Ectodermal cell (in vitro differentiated cells): ENCODE data around the gene COL26A1.

Experiments
- H3K27ac ChIP-seq: 2 replicates; pipeline ENCODE4 v1.7.0; 2013; ENCODE audit warnings: mild to moderate bottlenecking, low read depth, low read length; ENCODE audit not compliant: insufficient read depth, poor library complexity, severe bottlenecking
- H3K27me3 ChIP-seq: 2 replicates; pipeline ENCODE4 v1.7.0; 2013; ENCODE audit warnings: mild to moderate bottlenecking, low read length; ENCODE audit not compliant: insufficient read depth, control insufficient read depth, poor library complexity, severe bottlenecking
- H3K36me3 ChIP-seq: one replicate; pipeline ENCODE4 v1.7.0; 2013; ENCODE audit warnings: low read length; ENCODE audit not compliant: control insufficient read depth, insufficient read depth
- H3K4me1 ChIP-seq: one replicate; pipeline ENCODE4 v1.7.0; 2013; ENCODE audit warnings: low read length; ENCODE audit not compliant: control insufficient read depth, insufficient read depth
- H3K4me3 ChIP-seq: 2 replicates; pipeline ENCODE4 v1.7.0; 2013; ENCODE audit warnings: low read depth, low read length, control low read depth; ENCODE audit not compliant: insufficient read depth
- H3K9me3 ChIP-seq: 2 replicates; pipeline ENCODE4 v1.7.0; 2013; ENCODE audit warnings: mild to moderate bottlenecking, low read length, moderate library complexity; ENCODE audit not compliant: control insufficient read depth
- WGBS, 2 experiments: methylation state at CpG; one replicate each; pipeline ENCODE4 v1.1.7; 2013; ENCODE audit warnings: missing lambda C conversion rate in 2 of 2; 5-methylcytosine and 5-hydroxymethylcytosine counted together

COL26A1 gene

GRCh38 chr7:101370836-101371235 is 8.2 kb downstream of the COL26A1 start:
- H3K27ac ChIP-seq: no peak overlapping the region
- WGBS, 2 experiments: 82 to 84% methylated on average over 5 of the region's 5 CpGs

DNA sequence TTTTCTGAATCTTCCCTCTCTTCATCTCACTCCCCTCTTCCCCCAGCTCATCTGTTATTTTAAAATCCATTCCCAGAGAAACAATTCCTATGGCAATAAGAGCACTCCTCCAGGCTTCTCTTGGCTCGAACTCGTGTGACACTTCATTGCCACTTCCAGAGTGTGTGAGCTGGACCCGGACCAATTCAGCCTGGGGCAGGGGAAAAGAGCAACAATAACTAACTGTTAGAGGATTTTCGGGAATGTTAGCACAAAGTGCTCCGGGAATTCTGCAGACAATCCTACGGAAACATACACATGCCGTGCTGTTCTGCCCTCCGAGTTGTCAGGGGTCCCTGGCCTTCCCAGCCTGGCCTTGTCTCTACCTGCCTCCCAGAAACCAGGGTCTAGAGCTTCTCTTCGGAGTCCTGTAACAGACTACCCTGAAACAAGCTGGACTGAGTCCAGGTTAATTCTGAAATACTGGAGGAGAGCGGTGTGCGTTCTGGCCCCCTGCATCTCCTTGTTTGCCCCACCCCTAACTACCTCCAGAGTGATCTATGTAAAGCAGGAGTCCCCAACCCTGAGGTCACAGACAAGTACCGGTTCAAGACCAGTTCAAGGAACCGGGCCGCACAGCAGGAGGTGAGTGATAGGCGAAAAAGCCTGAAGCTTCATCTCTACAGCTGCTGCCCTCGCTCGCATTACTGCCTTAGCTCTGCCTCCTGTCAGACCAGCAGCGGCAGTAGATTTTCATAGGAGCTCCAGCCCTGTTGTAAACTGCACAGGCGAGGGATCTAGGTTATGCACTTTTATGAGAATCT is 11.3 kb downstream of the COL26A1 start:
- no peaks in the 10 kb centered on the region for H3K27me3 ChIP-seq
- H3K4me1 ChIP-seq: peaks cover 8% of the 10 kb centered on the region
- no peak overlapping the region for H3K4me3 ChIP-seq
- H3K27ac ChIP-seq: no peak overlapping the region
- 87 to 90% methylated on average over 19 of the region's 19 CpGs for WGBS, 2 experiments
- no peaks in the 10 kb centered on the region for H3K36me3 ChIP-seq
- no peaks in the 10 kb centered on the region for H3K9me3 ChIP-seq

More at GRCh38 chr7:101370836-101371235, 8.2 kb downstream of the COL26A1 start:
- Histone ChIP-seq H3K4me3 (no peak overlapping the region), H3K27me3 (no peaks in the 10 kb centered on the region), H3K9me3 (no peaks in the 10 kb centered on the region), H3K4me1 (no peaks in the 10 kb centered on the region), H3K36me3 (peaks cover 2% of the 10 kb centered on the region)

DNA sequence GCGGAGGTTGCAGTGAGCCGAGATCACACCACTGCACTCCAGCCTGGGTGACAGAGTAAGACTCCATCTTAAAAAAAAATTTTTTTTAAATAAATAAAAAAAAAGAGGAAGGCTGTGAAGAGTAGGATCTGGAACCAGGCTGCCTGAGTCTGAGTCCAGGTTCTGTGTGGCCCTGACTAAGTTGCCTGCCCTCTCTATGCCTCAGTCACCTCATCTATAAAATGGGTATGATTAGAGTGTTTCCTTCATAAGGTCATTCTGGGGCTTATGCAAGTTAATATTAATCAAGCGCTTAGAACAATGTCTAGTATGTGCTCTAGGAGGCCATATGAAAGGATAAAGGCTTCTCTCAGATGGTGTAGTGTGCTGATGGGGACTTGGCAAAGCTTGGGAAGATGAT is 12.3 kb downstream of the COL26A1 start:
- no peaks in the 10 kb centered on the region for H3K9me3 ChIP-seq
- WGBS, 2 experiments: 86 to 89% methylated on average over 3 of the region's 3 CpGs

GRCh38 chr7:101376601-101377000 is 13.9 kb downstream of the COL26A1 start:
- H3K4me1 ChIP-seq: peaks cover 12% of the 10 kb centered on the region
- H3K36me3 ChIP-seq: no peaks in the 10 kb centered on the region
- WGBS, 2 experiments: 91 to 94% methylated on average over 5 of the region's 5 CpGs
- H3K9me3 ChIP-seq: no peaks in the 10 kb centered on the region
- no peak overlapping the region for H3K27ac ChIP-seq
- no peaks in the 10 kb centered on the region for H3K27me3 ChIP-seq
- no peak overlapping the region for H3K4me3 ChIP-seq

More for the DNA sequence above, 12.3 kb downstream of the COL26A1 start:
- Histone ChIP-seq H3K4me3 (no peak overlapping the region), H3K36me3 (no peaks in the 10 kb centered on the region), H3K27ac (no peak overlapping the region), H3K27me3 (no peaks in the 10 kb centered on the region), H3K4me1 (peaks cover 12% of the 10 kb centered on the region)

- no peaks in the 10 kb centered on the region for H3K36me3 ChIP-seq
- no peak overlapping the region for H3K4me3 ChIP-seq
- 92 to 94% methylated on average over 4 of the region's 4 CpGs for WGBS, 2 experiments
- H3K4me1 ChIP-seq: peaks cover 12% of the 10 kb centered on the region
- H3K27ac ChIP-seq: no peak overlapping the region
- no peaks in the 10 kb centered on the region for H3K9me3 ChIP-seq
- H3K27me3 ChIP-seq: no peaks in the 10 kb centered on the region
Measured at GRCh38 chr7:101377189-101377736, 14.6 kb downstream of the COL26A1 start.

DNA sequence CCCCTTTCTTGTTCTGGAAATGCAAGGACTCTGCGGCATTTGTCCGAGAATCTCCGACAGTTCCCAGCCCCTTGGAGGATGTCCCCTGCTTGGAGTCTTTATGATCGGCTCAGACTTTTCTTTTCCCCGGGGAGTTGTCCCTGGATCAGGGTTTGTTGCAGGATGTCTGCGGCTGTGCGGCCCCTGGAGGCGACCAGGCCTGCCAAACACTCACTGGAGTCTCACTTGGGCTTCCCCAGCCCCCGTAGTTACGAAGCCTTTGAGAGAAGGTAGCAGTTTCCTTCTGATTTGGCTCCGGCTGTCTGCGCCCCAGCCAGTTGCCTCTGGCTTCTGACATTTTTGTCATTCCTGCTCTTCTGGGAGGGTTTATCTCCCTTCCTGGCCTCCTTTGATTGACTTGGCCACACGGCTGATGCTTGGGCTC is 16.1 kb downstream of the COL26A1 start:
- H3K4me1 ChIP-seq: peaks cover 12% of the 10 kb centered on the region
- H3K27ac ChIP-seq: peak overlapping the region; percentile 92
- WGBS, 2 experiments: 24 to 28% methylated on average over 13 of the region's 13 CpGs
- no peaks in the 10 kb centered on the region for H3K27me3 ChIP-seq
- no peak overlapping the region for H3K4me3 ChIP-seq
- no peaks in the 10 kb centered on the region for H3K36me3 ChIP-seq
- H3K9me3 ChIP-seq: no peaks in the 10 kb centered on the region

GRCh38 chr7:101379302-101379701 is 16.6 kb downstream of the COL26A1 start:
- 95 to 96% methylated on average over 4 of the region's 4 CpGs for WGBS, 2 experiments

GRCh38 chr7:101381549-101382111 is 19.0 kb downstream of the COL26A1 start:
- peaks cover 19% of the 10 kb centered on the region for H3K4me1 ChIP-seq
- 67 to 88% methylated on average over 2 to 5 of the region's 5 CpGs for WGBS, 2 experiments
- no peaks in the 10 kb centered on the region for H3K27me3 ChIP-seq
- H3K9me3 ChIP-seq: no peaks in the 10 kb centered on the region
- no peak overlapping the region for H3K4me3 ChIP-seq
- H3K36me3 ChIP-seq: no peaks in the 10 kb centered on the region
- no peak overlapping the region for H3K27ac ChIP-seq

More at GRCh38 chr7:101379302-101379701, 16.6 kb downstream of the COL26A1 start:
- peak overlapping the region; percentile 92 for H3K27ac ChIP-seq
- H3K27me3 ChIP-seq: no peaks in the 10 kb centered on the region
- H3K36me3 ChIP-seq: no peaks in the 10 kb centered on the region
- H3K4me3 ChIP-seq: no peak overlapping the region
- H3K4me1 ChIP-seq: peaks cover 12% of the 10 kb centered on the region
- H3K9me3 ChIP-seq: no peaks in the 10 kb centered on the region

DNA sequence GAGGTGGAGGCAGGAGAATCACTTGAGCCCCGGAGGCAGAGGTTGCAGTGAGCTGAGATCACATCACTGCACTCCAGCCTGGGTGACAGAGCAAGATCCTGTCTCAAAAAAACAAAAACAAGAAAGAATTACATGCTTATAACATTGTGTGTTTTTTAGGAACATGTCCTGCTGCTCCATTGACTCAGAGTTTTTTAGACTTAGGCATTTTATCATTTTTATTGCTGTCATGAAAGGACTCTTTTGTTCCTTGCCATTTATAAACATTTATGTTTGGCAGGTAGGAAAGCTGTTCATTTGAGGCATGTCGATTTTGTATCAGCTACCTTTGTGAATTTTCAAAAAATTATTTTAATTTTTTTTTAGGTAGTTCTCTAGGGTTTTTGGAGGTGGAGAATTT is 20.3 kb downstream of the COL26A1 start:
- WGBS, 2 experiments: 95 to 96% methylated on average over 2 of the region's 2 CpGs
- Histone ChIP-seq H3K27ac (no peak overlapping the region), H3K36me3 (no peaks in the 10 kb centered on the region), H3K27me3 (no peaks in the 10 kb centered on the region), H3K4me1 (peaks cover 28% of the 10 kb centered on the region), H3K9me3 (no peaks in the 10 kb centered on the region), H3K4me3 (no peak overlapping the region)

GRCh38 chr7:101386177-101386557 is 23.5 kb downstream of the COL26A1 start:
- H3K4me3 ChIP-seq: no peak overlapping the region
- no peak overlapping the region for H3K27ac ChIP-seq
- no peaks in the 10 kb centered on the region for H3K36me3 ChIP-seq
- no peaks in the 10 kb centered on the region for H3K9me3 ChIP-seq
- H3K27me3 ChIP-seq: no peaks in the 10 kb centered on the region
- 93 to 96% methylated on average over 8 of the region's 8 CpGs for WGBS, 2 experiments
- H3K4me1 ChIP-seq: peaks cover 19% of the 10 kb centered on the region
